B cell (primary cell): ENCODE results near the gene PPM1N. TPM values are rescaled to one million over a fixed set of nuclear protein-coding genes. Genes with fewer than 3 reads are reported as not detected.

Source experiments
- ATAC-seq: fragments of 200-7000 bp; cut with Tn5 transposase; one replicate; pipeline ENCODE4 v1.10.0; 2021; ENCODE audit warnings: low read depth, mild to moderate bottlenecking, moderate number of reproducible peaks, moderate library complexity
- CTCF ChIA-PET: fragments of 350-600 bp; sonication (Branson Sonifier 250); formaldehyde crosslinking; loops from one replicate; lab custom pipeline; 2021; ENCODE audit warnings: antibody characterized with exemption, inconsistent platforms; lab: Charles Lee
- POLR2A ChIA-PET: fragments of 350-600 bp; sonication (Branson Sonifier 250); formaldehyde crosslinking; loops from one replicate; lab custom pipeline; 2021; ENCODE audit warnings: antibody characterized with exemption; lab: Charles Lee
- DNase-seq: peaks from one replicate; pipeline ENCODE4 v3.0.0; 2013
- H2AFZ ChIP-seq: 2 replicates; pipeline ENCODE4 v1.6.1; 2012; ENCODE audit warnings: mild to moderate bottlenecking, low read depth, low read length; ENCODE audit not compliant: insufficient read depth, poor library complexity, severe bottlenecking
- H3K27ac ChIP-seq, 2 donors: 1 replicate in 1 of 2; 2 replicates in 1 of 2; pipeline ENCODE4 v1.5.1; 2012 to 2013; ENCODE audit warnings: low read length in 2 of 2, mild to moderate bottlenecking in 2 of 2, moderate library complexity in 1 of 2
- H3K27me3 ChIP-seq, 4 experiments: fragments of 200-600 bp in 1 of 4; sonication (generic) in 1 of 4; replicated peaks in 1 of 4; 1 replicate in 2 of 4; 2 replicates in 2 of 4; pipeline versions ENCODE4 v1.6.1 to v1.7.0; 2013 to 2016; ENCODE audit warnings: low read length in 3 of 4, mild to moderate bottlenecking in 2 of 4, mixed read lengths in 1 of 4, moderate library complexity in 1 of 4; ENCODE audit not compliant: insufficient read depth in 4 of 4, control insufficient read depth in 3 of 4; ENCODE audit errors: control extremely low read depth in 1 of 4
- H3K36me3 ChIP-seq, 2 experiments: replicated peaks in 1 of 2; 1 replicate in 1 of 2; 2 replicates in 1 of 2; pipeline versions ENCODE4 v1.6.1 to v1.7.1; 2013; ENCODE audit warnings: low read length in 1 of 2; ENCODE audit not compliant: insufficient read depth in 2 of 2, control insufficient read depth in 1 of 2; ENCODE audit errors: control extremely low read depth in 1 of 2, extremely low read depth in 1 of 2
- H3K4me1 ChIP-seq, 2 donors: fragments of 200-600 bp in 1 of 2; sonication (generic) in 1 of 2; 1 replicate in 1 of 2; 2 replicates in 1 of 2; pipeline versions ENCODE4 v1.5.1 to v1.6.1; 2013 to 2017; ENCODE audit warnings: low read length in 2 of 2; ENCODE audit not compliant: control insufficient read depth in 2 of 2, insufficient read depth in 2 of 2
- H3K4me2 ChIP-seq: replicated peaks from 2 replicates; pipeline ENCODE3; 2012; ENCODE audit warnings: mild to moderate bottlenecking, low read depth, low read length; ENCODE audit not compliant: poor library complexity, severe bottlenecking
- H3K4me3 ChIP-seq, 5 experiments: fragments of 200-600 bp in 1 of 5; sonication (generic) in 1 of 5; 1 replicate in 3 of 5; 2 replicates in 2 of 5; pipeline versions ENCODE4 v1.5.1 to v1.7.0; 2011 to 2016; ENCODE audit warnings: low read length in 4 of 5, mild to moderate bottlenecking in 4 of 5, low read depth in 2 of 5, control low read depth in 1 of 5, moderate library complexity in 1 of 5; ENCODE audit not compliant: insufficient read depth in 1 of 5; ENCODE audit errors: control extremely low read depth in 1 of 5, extremely low read depth in 1 of 5
- H3K79me2 ChIP-seq: fragments of 200-600 bp; sonication (generic); one replicate; pipeline ENCODE4 v1.6.0; 2016; ENCODE audit warnings: low read length; ENCODE audit not compliant: control insufficient read depth, insufficient read depth
- H3K9ac ChIP-seq: fragments of 200-600 bp; sonication (generic); 2 replicates; pipeline ENCODE4 v1.6.1; 2017; ENCODE audit warnings: mild to moderate bottlenecking, low read length, moderate library complexity
- H3K9me3 ChIP-seq, 3 donors: one replicate each; pipeline versions ENCODE4 v1.6.1 to v1.7.1; 2013; ENCODE audit warnings: low read length in 2 of 3; ENCODE audit not compliant: control insufficient read depth in 2 of 3, insufficient read depth in 1 of 3; ENCODE audit errors: control extremely low read depth in 1 of 3
- H4K20me1 ChIP-seq: 2 replicates; pipeline ENCODE4 v1.6.0; 2012; ENCODE audit warnings: mild to moderate bottlenecking, low read length; ENCODE audit not compliant: insufficient read depth, control insufficient read depth, poor library complexity, severe bottlenecking
- H3K27ac Mint-ChIP-seq: one replicate; pipeline ENCODE4 v1.8.0; 2021; ENCODE audit warnings: mixed read lengths
- H3K27me3 Mint-ChIP-seq: one replicate; pipeline ENCODE4 v1.8.0; 2021; ENCODE audit warnings: mixed read lengths
- H3K4me1 Mint-ChIP-seq: one replicate; pipeline ENCODE4 v1.8.0; 2021; ENCODE audit warnings: mixed read lengths
- H3K4me3 Mint-ChIP-seq: one replicate; pipeline ENCODE4 v1.8.0; 2021; ENCODE audit warnings: mixed read lengths
- H3K9me3 Mint-ChIP-seq: one replicate; pipeline ENCODE4 v1.8.0; 2022; ENCODE audit warnings: mixed read lengths; ENCODE audit not compliant: insufficient read depth
- CTCF ChIP-seq: fragments of 200-600 bp; IDR thresholded peaks from one replicate; pipeline ENCODE4 v1.8.0; 2022; ENCODE audit warnings: antibody characterized with exemption, mild to moderate bottlenecking
- EZH2 ChIP-seq: IDR thresholded peaks from 2 replicates; pipeline ENCODE4 v1.6.1; 2012; ENCODE audit warnings: borderline replicate concordance, low read depth, mild to moderate bottlenecking, moderate library complexity, low read length; ENCODE audit not compliant: insufficient read depth, poor library complexity, severe bottlenecking
- WGBS: methylation state at CpG from one replicate; pipeline ENCODE4 v1.1.5; 2013; ENCODE audit warnings: missing lambda C conversion rate; ENCODE audit not compliant: insufficient coverage; 5-methylcytosine and 5-hydroxymethylcytosine counted together
- intact Hi-C: fragments of 100-400 bp; cut with micrococcal nuclease; formaldehyde crosslinking; loops from one replicate; pipeline ENCODE4 v1.10.0; 2022
- polyA plus RNA-seq: library from polyadenylated mRNA; depleted of rRNA; stranded (reverse); fragments of >200 nt; gene quantifications from 2 replicates; pipeline ENCODE4 v1.2.3, GENCODE V29; 2012
- total RNA-seq, 2 donors: library from RNA; stranded (reverse); fragments of 120-200 nt in 1 of 2; gene quantifications; 1 replicate in 1 of 2; 2 replicates in 1 of 2; pipeline versions ENCODE4 v1.2.3 to v1.2.4, GENCODE V29; 2013 to 2022

The PPM1N gene
- total and polyA plus RNA-seq, 2 donors (not counting 1 experiment from before 2014, with no cell fraction given), result 2.6 to 6.5 TPM

DNA sequence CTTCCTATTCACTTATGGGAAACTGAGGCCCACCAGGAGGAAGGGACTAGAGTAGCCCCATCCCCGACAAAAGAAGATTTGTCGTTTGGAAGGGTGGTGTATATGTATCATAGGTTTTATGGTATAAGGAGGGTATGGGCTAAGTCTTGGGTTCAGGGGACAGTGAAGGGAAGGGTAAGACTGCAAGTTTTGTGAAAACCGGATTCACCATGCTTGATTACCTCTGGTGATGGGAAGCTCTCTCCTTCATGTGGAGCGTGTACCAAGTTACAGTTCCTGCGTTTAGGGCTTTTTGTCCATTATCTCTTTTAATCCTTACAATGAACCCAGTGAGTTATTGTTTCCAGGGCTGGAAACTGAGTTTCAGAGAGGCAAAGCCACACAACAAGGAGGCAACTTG is 12.8 kb downstream of the PPM1N start:
- Histone ChIP-seq H3K4me2 (peak overlapping the region; percentile 29), H3K27me3 (no peaks in the 10 kb centered on the region), H3K4me3 (peak overlapping the region in 1 of 5 experiments; percentile 14), H2AFZ (no peak overlapping the region), H3K79me2 (peaks cover 88% of the 10 kb centered on the region), H4K20me1 (peaks cover 56% of the 10 kb centered on the region), H3K9me3 (peaks cover 0 to 3% (median 0%) of the 10 kb centered on the region in 3 donors), H3K9ac (no peak overlapping the region), H3K4me1 (peaks cover 67 to 72% of the 10 kb centered on the region in 2 donors), H3K36me3 (peaks cover 0 to 4% of the 10 kb centered on the region in 2 experiments), H3K27ac (peak overlapping the region in 1 of 2 donors; percentile 63)
- TF ChIP-seq CTCF, result no peak
- TF ChIP-seq EZH2, result no peak
- Mint-ChIP-seq H3K27me3 (no peaks in the 10 kb centered on the region), H3K4me3 (peak overlapping the region; percentile 47), H3K27ac (peak overlapping the region; percentile 87), H3K4me1 (peaks cover 69% of the 10 kb centered on the region), H3K9me3 (no peaks in the 10 kb centered on the region)
- ChIA-PET POLR2A (no interaction called here), CTCF (interaction anchor here (2.1 kb wide), 1 partner anchor 32 kb away, joined by 8 read pairs; no protein-coding TSS in a partner anchor)
- intact Hi-C loops, result no loop called here
- no peak for DNase-seq
- WGBS, result 68% methylated on average over 3 of the region's 5 CpGs
- ATAC-seq, result no peak

GRCh38 chr19:45512881-45513483 is 14.7 kb downstream of the PPM1N start:
- H3K4me2 ChIP-seq, result peak overlapping the region; percentile 48
- peak overlapping the region; percentile 76 to 91 for H3K27ac ChIP-seq
- no peak overlapping the region for H3K4me3 ChIP-seq
- Mint-ChIP-seq H3K4me1 (peaks cover 72% of the 10 kb centered on the region), H3K4me3 (peak overlapping the region; percentile 42), H3K9me3 (no peaks in the 10 kb centered on the region), H3K27ac (peak overlapping the region; percentile 87), H3K27me3 (no peaks in the 10 kb centered on the region)
- DNase-seq (no peak), ATAC-seq (no peak)
- no peak overlapping the region for H2AFZ ChIP-seq
- H3K36me3 ChIP-seq, result peaks cover 0 to 9% of the 10 kb centered on the region in 2 experiments
- no peaks in the 10 kb centered on the region for H3K9me3 ChIP-seq
- ChIA-PET POLR2A (interaction anchor here (0.6 to 0.7 kb wide), 3 partner anchors 13 to 176 kb away, joined by 3 to 7 read pairs (median 4); no protein-coding TSS in a partner anchor), CTCF (interaction anchor here (0.9 to 1.8 kb wide), 3 partner anchors 27 to 169 kb away, joined by 3 to 9 read pairs (median 3); no protein-coding TSS in a partner anchor)
- no peaks in the 10 kb centered on the region for H3K27me3 ChIP-seq
- peaks cover 68 to 73% of the 10 kb centered on the region in 2 donors for H3K4me1 ChIP-seq
- H3K9ac ChIP-seq, result no peak overlapping the region
- H3K79me2 ChIP-seq, result peaks cover 84% of the 10 kb centered on the region
- TF ChIP-seq EZH2, result no peak
- TF ChIP-seq CTCF, result no peak
- 55% methylated on average over 3 of the region's 6 CpGs for WGBS
- intact Hi-C loops, result no loop called here
- peaks cover 59% of the 10 kb centered on the region for H4K20me1 ChIP-seq
